Measurements from ENCODE around the gene TFAP2A.

The TFAP2A gene

DNA sequence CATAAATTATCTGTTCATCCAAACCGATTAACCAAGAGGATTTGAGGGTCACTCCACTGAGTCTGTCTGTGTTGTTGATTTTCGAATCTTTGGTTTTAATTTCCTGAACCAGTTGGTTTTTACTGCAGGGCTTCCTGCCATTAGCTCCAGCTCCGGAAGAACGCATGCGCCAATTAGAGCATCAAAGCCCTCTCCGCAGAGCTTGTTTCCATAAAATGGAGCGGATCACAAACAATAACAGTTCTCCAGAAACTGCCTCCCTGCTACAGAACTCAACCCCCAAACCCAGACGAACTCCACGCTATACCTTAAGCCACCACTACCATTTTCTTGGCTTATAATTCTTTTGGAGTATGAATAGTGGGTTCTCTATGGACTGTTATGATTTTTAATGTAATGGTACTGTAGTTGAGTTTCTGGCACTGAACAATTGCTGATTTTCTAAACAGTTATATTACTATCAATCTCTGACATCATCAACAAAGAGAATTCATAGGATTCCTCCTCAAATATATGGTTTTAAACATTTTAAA lies 13.8 kb downstream of the TFAP2A start:
- in situ Hi-C loops (cut with MboI; ENCODE audit: low sequenced_read_pairs) = no loop called here

DNA sequence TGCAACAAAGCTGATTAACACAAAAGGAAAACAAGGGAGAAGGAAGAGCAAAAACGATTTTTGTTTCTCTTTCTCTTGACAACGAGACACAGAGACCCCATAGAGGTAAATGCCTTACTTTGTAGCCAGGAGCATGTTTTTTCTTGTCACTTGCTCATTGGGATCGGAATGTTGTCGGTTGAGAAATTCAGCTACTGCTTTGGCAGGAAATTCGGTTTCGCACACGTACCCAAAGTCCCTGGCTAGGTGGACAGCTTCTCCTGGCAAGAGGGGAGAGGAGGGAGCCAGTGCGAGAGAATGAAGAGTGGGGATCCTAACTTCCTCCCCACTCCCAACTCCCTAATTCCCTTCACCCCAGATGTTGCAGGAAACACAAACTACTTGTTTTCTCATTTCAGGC lies 14.5 kb downstream of the TFAP2A start:
- in situ Hi-C loops (cut with MboI; ENCODE audit: low sequenced_read_pairs) = no loop called here

DNA sequence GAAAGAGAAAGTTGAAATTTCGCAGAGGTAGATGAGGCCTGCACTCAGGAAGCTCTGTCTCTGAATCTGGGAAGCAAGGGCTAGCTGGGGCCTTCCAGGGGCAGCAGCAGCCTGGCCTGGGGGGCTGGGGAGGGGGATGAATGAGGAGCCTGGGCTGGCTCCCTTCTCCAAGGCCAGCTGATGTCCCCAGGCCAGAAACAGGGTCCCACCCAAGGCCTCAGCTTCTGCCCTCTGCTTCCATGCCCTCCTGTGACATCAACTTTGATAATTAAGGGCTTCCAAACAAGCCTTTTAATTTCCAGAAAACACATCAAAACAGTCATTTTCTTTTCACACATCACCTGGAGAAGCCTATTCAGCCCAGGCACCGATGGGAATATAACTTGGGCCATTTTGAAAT lies 15.4 kb downstream of the TFAP2A start:
- in situ Hi-C loops (cut with MboI; ENCODE audit: low sequenced_read_pairs) = no loop called here

DNA sequence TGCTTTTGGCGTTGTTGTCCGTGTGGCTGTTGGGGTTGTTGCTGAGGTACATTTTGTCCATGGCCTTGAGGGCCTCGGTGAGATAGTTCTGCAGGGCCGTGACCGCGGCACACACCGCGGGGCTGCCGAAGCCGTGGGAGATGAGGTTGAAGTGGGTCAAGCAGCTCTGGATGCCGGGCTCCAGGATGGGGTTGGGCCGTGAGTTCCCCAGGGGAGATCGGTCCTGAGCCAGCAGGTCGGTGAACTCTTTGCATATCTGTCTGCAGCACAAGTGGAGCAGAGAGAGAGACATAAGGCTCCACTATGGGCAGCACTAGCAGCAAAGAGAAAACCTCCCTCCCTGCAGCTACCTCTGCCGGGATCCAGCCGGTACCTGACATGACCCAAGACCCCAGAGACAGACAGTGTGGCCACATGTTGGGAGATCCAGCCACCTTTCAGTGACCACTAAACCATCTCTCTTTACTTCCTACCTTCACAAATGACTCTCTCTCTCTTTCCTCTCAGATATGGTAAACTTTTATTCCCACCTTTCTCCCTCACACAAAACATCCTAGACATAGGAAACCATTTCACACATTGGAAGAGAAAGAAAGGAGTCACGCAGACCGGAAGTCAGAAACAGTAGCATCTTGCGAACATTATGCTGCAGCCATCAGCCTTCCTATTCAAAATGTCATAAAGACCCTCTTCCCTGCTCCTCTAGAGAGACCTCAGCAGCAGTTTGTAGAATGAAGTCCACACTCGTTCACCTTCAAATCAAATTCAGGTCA lies 16.2 kb downstream of the TFAP2A start:
- in situ Hi-C loops (cut with MboI; ENCODE audit: low sequenced_read_pairs) = no loop called here

DNA sequence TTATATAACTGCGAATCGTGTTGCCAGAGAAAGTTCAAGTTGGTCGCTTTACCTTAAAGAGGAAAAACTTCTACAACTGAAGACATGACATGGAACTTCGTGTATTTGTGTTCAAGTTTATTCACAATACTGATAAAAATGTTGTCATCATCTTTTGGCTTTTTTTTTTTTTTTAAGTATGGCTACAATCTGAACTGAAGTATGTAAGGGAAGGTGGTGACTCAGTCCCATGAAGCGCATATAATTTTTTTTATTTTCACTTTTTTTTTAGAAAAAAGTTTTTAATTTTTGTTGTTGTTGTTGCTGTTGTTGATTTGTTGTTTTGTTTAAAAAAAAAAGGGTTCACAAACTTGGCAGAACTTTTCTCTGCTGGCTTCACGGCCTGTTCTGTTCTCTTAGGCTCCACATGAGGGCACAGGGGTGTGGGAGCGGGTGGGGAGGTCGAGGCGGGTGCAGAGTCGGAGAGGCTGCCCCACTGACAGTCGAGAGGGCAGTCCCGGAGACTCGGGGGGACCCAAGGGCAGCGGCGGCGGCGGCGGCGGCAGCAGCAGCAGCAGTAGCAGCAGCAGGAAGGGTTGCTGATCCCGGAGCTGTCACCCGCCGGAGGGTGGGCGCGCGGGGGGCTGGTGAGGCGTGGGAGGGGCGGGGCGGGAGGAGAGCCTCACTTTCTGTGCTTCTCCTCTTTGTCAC lies 17.0 kb downstream of the TFAP2A start:
- in situ Hi-C loops (cut with MboI; ENCODE audit: low sequenced_read_pairs) = no loop called here

DNA sequence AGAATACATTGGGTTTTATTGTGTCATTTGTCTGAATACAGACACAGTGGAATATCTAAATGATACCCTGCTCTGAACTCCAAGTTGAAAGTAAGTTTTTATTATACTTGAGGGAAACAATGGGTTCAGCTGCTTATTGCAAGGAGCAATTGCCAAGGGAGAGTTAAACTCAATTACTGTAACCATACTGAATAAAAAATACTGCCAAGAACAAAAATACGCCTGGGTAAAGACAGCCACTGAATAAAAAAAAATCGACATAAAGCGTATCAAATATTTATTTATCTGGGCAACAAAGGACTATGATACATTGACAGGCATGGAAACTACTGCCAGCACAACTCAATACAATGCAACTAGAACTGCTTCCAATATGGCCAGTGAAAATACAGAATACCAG lies 18.1 kb downstream of the TFAP2A start:
- in situ Hi-C loops (cut with MboI; ENCODE audit: low sequenced_read_pairs) = no loop called here

DNA sequence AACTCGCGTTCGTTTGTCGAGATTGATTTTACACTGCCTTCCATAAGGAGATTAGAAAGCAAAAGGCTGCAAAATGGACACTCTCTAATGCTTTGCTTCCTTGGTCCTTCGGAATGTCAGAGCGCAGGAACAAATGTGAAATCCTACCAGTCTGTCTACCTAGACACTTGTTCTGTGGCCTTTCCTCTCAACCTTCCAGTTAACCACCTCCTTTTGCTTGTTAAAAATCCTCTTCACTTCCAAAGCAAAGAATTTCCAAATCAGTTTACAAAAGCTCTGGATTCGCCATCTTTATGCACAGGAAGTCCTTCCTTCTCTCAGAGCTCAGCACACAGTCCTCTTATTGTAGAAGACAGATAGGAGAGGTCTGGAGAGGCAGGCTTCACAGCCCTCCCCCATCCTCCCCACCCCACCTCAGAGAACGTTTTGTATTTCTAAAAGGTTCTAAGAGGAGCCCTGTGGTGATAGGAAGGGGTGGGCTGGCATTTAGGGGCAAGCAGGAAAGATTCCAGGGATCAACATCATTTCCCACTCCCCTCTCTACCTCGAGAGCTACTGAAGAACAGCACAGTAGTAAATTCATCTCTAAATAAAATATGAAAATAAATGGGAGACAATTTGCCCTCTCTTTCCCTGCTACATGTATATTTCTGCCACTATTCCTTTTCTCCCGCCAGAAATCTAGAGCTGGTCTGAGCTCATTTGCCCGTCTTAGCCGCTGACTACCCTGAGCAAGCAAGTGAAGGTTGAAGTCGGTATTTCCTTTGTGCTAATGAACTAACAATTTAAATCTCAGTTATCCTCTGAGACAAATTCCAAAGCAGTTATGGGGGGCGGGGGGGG lies 18.9 kb downstream of the TFAP2A start:
- in situ Hi-C loops (cut with MboI; ENCODE audit: low sequenced_read_pairs) = no loop called here

DNA sequence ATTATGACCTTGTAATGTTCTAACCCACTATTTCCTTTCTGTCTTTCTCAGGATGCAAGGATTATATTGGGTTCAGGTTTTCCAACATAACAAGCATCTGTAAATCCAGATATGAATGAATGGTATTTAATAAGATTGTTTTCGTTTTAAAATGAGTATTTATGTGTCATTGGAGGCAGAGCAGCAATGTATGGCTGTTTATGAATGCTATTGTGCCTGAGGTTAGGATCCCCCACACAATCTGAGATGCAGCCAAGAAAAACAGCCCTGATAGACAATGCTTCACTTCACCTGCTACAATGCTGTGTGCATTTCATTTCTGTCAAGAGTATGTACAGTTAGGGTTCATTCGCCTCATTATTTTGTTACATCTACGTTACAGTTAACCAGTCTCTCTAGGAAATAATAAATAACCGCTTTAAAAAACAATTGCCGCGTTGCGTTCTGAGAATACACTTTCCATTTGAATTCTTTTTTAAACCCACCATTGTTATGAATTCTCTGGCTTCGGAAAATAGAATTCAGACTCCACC lies 19.6 kb downstream of the TFAP2A start:
- in situ Hi-C loops (cut with MboI; ENCODE audit: low sequenced_read_pairs) = no loop called here

DNA sequence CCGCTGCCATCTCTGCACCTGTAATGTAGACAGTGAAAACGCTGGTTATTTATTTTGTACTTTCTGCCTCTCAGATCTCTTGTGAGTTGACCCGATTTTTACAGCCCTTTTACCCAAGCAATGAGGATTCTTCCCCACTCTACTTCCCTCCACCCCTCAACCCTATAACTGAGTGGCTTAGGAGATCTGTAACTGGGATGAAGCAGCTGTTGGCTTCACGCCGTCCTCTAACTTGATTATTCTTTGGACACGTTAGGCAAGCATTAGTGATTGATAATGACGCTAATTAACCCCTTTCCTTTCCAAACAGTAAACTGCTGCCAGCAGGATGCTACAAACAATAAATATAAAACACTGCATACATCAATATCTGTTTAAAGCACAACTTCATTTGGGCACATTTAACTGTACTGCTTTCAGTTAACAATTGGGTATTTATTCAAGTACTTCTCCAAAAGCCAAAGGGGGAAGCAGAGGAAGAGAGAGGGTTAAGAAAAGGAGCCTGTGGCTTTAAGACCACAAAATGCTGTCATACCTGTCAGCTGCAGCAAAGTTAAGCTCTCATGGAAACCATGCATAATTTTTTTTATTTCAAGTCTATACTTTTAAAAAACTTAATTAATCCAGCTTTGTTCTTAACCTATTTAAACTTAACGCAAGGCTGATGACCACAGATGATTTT lies 21.2 kb downstream of the TFAP2A start:
- in situ Hi-C loops (cut with MboI; ENCODE audit: low sequenced_read_pairs) = no loop called here

DNA sequence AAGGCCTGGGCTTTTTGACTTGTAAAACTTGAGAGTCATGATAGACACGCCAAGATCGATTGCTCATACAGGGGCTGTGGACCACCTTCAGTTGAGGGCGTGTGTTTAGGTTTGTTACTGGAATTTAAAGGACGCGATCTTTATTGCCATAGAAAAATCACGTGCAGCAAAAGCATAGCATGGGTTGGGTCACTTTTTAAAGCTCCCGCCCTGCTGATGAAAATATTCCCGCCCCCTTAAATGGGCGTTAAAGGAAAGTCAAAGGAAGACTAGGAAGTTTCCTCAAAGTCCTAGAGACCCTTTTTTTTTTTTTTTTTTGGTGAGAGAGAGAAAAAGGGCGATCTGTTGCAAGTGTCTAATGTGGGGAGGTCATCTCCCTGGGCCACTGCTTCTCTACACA lies 23.1 kb downstream of the TFAP2A start:
- in situ Hi-C loops (cut with MboI; ENCODE audit: low sequenced_read_pairs) = no loop called here

DNA sequence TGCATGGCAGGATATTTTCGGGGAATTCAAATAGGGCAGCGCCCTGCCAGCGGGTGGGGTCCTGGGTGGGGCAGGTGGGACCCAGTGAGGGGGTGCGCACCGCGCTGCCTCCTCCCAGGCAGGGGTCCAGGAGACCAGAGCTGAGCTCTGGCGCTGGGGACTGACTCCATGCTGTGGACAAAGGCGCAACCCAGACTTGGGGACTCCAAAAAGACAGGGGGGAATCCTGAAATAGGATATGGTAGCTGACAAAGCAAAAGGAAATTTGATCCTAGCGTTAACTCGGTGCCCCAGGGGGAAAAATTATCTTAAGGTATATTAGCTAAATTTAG lies 23.6 kb downstream of the TFAP2A start:
- in situ Hi-C loops (cut with MboI; ENCODE audit: low sequenced_read_pairs) = no loop called here

DNA sequence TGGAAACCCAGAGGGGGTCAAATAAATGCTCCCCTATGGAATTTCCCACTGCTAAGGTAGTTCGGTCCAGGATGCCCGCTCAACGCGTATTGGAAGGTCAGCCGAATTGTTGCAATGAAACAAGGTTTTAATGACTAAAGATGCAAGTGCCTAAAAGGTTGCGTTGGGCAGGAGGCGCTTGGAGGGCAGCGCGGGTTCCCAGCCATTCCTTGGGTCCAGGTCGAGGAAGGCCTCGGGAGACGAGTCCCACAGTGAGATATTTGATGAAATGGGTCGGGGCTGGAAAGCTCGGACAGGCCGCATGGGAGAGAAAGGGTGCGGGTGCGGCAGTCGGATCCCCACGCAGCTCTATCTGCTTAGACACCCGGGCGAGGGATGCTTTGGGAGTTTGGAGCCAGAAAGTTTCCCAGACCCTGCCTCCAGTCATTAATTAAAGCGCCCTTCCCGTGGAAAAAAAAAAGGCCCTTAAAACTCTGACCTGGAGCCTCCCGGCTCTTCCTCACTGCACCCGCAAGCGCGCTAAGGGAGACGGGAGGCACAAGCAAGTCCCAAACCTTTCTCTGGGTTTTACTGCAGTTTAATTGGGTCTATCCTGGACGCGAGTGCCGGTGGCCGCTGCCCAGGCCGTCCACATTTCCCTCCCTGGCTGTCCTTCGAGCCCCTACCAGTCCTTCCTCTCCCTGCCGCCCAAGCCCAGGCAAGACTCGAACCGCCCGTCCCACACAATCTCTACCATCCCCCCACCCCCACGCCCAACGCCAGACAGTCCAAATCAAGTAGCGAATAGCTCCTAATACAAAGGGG lies 24.2 kb downstream of the TFAP2A start:
- in situ Hi-C loops (cut with MboI; ENCODE audit: low sequenced_read_pairs) = no loop called here

DNA sequence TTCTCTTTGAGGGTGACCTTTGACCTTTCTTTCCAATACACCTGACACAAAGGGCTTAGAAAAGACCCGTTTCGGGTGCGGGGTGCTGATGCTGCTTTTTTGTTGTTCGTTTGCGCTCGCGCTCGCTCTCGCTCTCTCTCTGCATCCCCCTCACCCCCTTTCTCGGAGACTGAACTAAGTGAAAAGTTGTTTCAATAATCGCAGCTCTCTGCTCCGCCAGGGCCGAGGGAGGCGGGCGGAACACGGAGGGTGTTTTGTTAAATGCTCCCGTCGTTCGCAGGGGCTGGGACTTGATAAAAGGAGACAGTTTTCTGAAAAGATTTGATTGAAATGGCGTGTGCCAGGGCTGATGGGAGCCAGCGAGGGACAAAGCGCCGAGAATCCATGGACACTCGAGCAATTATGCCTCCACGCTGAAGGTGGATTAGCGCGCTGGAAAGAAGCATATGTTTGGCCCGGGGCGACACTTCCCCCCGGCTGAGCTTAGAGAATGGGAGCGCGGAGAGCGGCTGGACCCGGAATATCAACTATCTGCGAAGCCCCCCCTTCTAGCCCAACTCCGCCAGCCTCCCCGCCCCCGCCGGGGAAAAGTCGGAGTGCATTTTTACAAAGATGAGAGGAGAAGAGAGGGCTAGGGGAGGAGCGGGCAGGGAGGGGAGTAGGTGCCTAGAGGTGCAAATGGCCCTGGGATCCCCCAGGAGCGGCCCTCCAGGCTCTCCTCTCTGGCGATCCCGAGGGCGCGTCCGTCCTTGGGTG lies 25.0 kb downstream of the TFAP2A start:
- in situ Hi-C loops (cut with MboI; ENCODE audit: low sequenced_read_pairs) = no loop called here

DNA sequence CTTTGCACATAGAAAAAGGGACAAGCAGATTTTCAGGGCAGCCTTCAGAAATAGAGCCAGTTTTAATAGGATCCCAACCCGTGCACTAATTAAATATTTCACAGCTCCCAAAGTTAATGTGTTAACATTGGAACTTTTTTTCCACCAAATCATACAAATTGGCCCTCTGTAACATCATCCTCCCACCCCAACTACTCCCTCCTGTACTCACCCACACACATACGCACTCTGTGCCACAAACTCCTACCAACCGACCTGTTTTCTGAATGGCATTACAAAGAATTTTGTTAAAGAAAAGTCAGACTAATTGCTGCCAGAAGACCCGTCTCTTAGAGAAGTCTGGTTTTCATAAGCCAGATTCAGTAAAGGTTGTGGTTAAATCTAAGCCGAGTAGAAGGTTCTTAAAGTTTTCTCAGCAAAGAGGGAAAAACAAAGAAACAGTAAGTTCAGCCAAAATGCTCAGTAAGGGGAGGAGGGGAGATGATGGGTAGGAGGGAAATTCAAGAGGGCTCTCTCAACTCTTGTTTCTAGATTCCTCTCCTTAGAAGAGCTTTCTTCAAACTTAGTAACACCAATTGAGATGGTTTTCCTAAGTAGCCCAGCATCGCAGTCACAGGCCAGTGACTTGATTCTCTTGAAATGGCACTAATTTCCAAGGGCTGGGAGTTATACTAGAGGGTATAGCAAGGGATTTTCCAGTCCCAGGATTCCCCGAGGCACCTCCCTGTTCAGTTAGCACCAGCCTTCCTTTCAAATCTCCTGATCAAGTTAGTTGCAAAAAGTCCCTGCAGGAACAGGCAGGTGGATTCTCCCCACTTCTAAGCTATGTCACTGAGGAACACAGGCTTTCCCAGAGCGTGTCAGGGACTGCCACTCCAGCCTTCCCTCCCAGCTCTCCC lies 27.9 kb downstream of the TFAP2A start:
- in situ Hi-C loops (cut with MboI; ENCODE audit: low sequenced_read_pairs) = no loop called here

DNA sequence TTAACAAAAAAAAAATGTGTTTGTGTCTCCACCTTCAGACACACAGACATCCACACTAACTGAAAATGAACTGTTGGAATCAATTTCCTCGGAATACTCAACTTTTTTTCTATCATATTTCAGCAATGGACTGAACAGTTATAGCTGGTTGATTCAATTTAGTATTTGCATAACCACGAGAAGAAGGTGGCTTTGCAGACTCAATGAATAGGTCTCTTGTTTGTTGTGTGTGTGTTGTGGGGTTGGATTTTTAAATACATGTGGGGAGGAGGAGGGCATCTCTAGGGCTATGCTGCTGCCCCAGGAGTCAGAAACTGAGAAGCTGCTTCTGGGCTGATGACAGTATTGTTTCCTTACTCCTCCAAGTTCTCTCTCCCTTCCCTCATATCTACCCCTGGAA lies 28.7 kb downstream of the TFAP2A start:
- in situ Hi-C loops (cut with MboI; ENCODE audit: low sequenced_read_pairs) = no loop called here

DNA sequence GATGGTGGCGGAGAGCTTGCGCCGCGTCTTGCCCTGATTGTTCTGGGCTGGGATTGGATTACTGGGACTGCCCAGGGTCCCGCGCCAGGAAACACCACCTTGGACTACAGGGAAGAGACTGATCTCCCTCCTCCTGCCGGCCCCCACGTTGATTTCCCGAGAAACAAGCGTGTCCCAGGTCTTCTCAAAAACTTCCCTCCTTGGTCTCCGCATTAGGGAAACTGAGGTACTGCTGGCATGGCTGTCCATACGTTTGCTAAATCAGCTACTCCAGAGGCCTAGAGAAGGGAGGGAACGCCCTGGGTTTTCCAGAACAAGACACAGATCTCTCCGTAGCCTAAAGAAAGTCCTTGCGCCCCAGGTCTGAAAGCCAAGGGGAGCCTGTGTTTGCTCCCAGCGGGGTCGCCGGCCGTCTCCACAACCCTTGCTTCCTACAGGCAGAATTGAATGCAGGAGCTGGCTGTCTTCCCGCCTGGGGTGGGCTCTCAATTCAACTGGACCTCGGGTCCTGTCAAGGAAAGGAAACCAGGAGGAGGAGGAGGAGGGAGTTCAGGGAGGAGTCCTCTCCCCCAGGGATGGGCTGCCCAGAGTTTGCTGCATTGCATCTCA lies 29.2 kb downstream of the TFAP2A start:
- in situ Hi-C loops (cut with MboI; ENCODE audit: low sequenced_read_pairs) = no loop called here

DNA sequence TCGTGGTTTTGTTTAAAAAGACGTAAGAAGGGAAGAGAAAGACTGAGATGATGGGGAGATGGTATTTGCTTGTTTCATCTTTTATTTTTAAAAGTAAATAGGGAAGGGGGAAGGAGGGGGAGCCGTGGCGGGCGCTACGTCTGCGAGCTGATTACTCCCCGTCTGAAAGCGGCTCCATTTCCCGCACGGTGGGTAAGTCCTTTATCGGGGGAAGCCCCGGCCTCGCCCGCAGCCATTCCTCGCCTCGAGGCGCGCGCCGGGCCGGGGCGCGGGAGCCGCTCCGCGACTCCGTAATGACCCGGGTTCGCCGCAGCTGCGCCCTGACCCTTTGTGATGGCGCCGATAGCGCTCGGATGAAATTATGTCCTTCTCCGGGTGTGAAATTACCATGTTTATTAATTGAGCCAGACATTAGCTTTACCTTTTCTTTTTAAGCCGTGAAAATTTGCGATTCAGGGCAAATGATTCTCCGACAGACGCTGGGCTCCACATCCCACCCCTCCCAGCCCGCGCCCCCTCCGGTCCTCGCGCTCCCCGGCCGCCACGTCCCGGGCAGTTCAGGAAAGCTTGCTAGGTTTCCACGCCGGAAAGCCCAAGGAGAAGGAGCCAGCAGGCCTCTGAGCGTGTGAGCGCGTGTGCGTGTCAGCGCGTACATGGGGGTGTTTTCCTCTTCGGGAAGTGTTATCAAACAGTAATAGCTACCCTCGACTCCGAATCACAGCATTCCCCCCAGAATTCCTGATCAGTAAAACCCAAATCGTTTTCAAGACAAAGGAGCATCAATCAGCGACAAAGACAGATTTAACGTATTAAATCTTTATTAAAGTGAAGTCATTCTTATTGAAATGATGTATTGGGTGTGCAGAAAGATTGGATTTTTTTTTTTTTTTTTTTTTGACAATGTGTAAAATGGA lies 30.0 kb downstream of the TFAP2A start:
- in situ Hi-C loops (cut with MboI; ENCODE audit: low sequenced_read_pairs) = no loop called here

All from hTERT RPE-1 (cell line).